BLaER1 treated with 17β-estradiol and CSF1 and Interleukin-3, amounts not matched to agents 10 nM and 100 nM (cell line): ENCODE results near the gene NNT.
A peak's percentile ranks its signal among the peaks of the same experiment; 100 is the strongest.
"Not testable (repeated sequence)": the region's sequence is repeated elsewhere in the genome, so short reads cannot be mapped to it uniquely, and the experiment has no call there.

ENCODE experiments used
- H3K27ac ChIP-seq, 11 experiments: shearing (Covaris generic); formaldehyde crosslinking; 2 replicates each; pipeline ENCODE4 v1.8.1; 2022
- H3K27me3 ChIP-seq, 11 experiments: shearing (Covaris generic); formaldehyde crosslinking; 2 replicates each; pipeline ENCODE4 v1.8.1; 2022
- H3K36me3 ChIP-seq, 11 experiments: shearing (Covaris generic); formaldehyde crosslinking; 2 replicates each; pipeline ENCODE4 v1.8.1; 2022
- H3K4me1 ChIP-seq, 10 experiments: shearing (Covaris generic); formaldehyde crosslinking; 2 replicates each; pipeline ENCODE4 v1.8.1; 2022
- H3K4me2 ChIP-seq, 11 experiments: shearing (Covaris generic); formaldehyde crosslinking; 2 replicates each; pipeline ENCODE4 v1.8.1; 2022
- H3K4me3 ChIP-seq, 10 experiments: shearing (Covaris generic); formaldehyde crosslinking; 2 replicates each; pipeline ENCODE4 v1.8.1; 2022
- H3K9ac ChIP-seq, 11 experiments: shearing (Covaris generic); formaldehyde crosslinking; 2 replicates each; pipeline ENCODE4 v1.8.1; 2022
- H3K9me3 ChIP-seq, 11 experiments: shearing (Covaris generic); formaldehyde crosslinking; replicated peaks in 1 of 11; 2 replicates each; pipeline ENCODE4 v1.8.1; 2022
- H4K20me1 ChIP-seq, 11 experiments: shearing (Covaris generic); formaldehyde crosslinking; 2 replicates each; pipeline ENCODE4 v1.8.1; 2022
- Cebpa-rat ChIP-seq, 11 experiments: shearing (Covaris generic); IDR thresholded peaks; 2 replicates each; pipeline ENCODE4 v1.8.1; 2022

Gene NNT

DNA sequence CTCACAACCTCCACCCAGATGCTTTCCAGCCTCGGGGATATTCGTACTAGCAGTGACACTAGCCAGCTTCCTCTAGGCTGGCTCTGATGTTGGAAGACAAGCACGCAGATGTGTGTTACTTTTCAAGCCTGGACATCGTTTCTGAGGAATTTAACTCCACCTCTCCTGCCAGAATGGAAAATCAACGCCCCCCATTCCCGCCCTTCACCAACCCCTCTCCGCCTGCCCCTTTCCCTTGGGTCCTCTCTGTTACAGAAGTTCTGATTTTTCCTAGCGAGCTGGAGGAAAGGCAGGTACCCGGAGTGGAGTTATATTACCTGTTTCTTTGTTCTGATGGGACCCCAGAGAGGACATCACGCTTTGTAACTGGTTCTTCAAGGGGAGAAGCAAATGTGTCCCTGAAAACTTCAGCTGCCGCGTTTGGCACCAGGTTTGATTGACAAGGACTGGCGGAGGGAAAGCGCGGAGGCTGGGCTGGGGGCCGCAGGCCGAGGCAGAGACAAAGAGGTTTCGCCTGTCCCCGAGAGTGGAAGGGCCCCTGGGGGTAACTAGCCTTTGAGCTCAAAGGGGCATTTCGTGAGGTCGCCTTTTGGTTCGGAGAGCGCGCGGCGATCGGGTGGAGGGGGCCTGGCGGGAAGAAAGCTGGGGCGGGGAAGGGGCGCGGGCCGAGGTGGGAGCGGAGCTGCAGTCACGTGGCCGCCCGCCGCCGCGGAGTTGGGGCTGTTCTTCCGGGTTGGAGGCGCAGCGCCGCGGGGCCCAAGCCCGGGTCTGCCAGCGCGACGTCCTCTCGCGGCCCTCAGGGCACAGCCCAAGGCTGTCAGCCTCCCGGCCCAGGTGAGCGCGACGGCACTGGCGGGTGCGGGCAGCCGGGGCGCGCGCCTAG lies at the start of gene NNT:
TSS of gene NNT (plus strand) at position 720 of the 883 bp plus-strand sequence. CDS start 6,016 bp downstream, outside the sequence.
- H4K20me1 ChIP-seq, result peaks cover 4 to 25% (median 11%) of the 10 kb centered on the region in 11 experiments; a peak in 12 of 22 replicates
- peak within 1 kb of the TSS; percentile 80 to 97 (median 94) for H3K27ac ChIP-seq
- H3K9ac ChIP-seq, result peak within 1 kb of the TSS; percentile 89 to 97 (median 95)
- peaks cover 11 to 34% (median 22%) of the 10 kb centered on the region in 11 experiments for H3K36me3 ChIP-seq
- TF ChIP-seq Cebpa-rat (IDR thresholded peaks at IDR 0.05), result no peak
- H3K9me3 ChIP-seq, result no peaks in the 10 kb centered on the region
- peak within 1 kb of the TSS; percentile 84 to 95 (median 90) for H3K4me2 ChIP-seq
- peak within 1 kb of the TSS; percentile 78 to 87 (median 82) for H3K4me3 ChIP-seq
- H3K4me1 ChIP-seq, result peaks cover 20 to 39% (median 30%) of the 10 kb centered on the region in 10 experiments
- H3K27me3 ChIP-seq, result no peaks in the 10 kb centered on the region

DNA sequence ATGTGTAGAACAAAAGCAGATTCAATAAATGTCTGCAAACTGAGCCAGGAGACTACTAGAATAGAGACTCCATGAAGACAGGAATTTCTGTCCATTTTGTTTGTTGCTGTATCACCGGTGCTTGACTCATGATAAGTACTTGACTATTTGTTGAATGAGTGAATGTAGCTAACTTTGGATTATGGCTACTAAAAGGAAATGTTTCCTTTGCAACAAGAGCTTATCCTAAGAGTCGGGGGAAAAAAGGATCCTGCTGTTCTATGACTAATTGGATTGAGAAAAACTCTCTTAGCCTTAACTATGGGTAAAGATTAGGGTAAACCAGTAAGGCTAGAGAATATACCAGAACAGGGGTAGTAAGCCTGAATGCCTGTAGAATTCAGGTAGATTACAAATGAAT lies 49.6 kb upstream of the NNT start:
- Histone ChIP-seq H3K4me1 (peaks cover 27 to 61% (median 41%) of the 10 kb centered on the region in 10 experiments), H3K4me2 (peak overlapping the region; percentile 73 to 90 (median 86); a peak in 19 of 22 replicates), H3K9ac (no peak overlapping the region), H4K20me1 (peaks cover 19 to 71% (median 65%) of the 10 kb centered on the region in 11 experiments; a peak in 19 of 22 replicates), H3K4me3 (no peak overlapping the region), H3K27me3 (no peaks in the 10 kb centered on the region), H3K9me3 (no peaks in the 10 kb centered on the region), H3K27ac (no peak overlapping the region), H3K36me3 (peaks cover 60 to 73% (median 68%) of the 10 kb centered on the region in 11 experiments; a peak in 21 of 22 replicates)
- TF ChIP-seq Cebpa-rat (IDR thresholded peaks at IDR 0.05), result no peak

DNA sequence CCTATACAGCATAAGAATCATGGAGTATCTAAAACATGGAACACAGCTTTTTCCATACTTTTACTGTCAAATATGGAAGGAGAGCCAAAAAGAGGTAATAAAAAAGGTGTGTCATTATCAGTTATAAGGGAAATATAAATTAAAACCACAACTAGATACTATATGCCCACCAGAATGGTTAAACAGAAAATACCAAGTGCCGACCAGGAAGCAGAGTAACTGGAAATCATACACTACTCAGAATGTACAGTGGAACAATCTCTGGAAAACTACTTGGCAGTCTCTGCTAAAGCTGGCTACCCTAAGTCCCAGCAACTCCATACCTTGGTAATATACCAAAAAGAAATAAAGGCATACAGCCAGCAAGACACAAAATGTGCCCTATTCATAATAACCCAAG lies 48.5 kb upstream of the NNT start:
- no peak for TF ChIP-seq Cebpa-rat (IDR thresholded peaks at IDR 0.05)
- Histone ChIP-seq H4K20me1 (peaks cover 19 to 59% (median 55%) of the 10 kb centered on the region in 11 experiments; a peak in 19 of 22 replicates), H3K27ac (no peak overlapping the region), H3K9me3 (no peaks in the 10 kb centered on the region), H3K9ac (peak overlapping the region in 2 of 11 experiments; percentile 97 to 100; a peak in 2 of 22 replicates), H3K4me1 (peaks cover 27 to 61% (median 41%) of the 10 kb centered on the region in 10 experiments), H3K4me2 (peak overlapping the region; percentile 73 to 90 (median 86)), H3K4me3 (peak overlapping the region; percentile 80 to 98 (median 93); a peak in 12 of 20 replicates), H3K36me3 (peaks cover 49 to 62% (median 57%) of the 10 kb centered on the region in 11 experiments; a peak in 21 of 22 replicates), H3K27me3 (no peaks in the 10 kb centered on the region)

DNA sequence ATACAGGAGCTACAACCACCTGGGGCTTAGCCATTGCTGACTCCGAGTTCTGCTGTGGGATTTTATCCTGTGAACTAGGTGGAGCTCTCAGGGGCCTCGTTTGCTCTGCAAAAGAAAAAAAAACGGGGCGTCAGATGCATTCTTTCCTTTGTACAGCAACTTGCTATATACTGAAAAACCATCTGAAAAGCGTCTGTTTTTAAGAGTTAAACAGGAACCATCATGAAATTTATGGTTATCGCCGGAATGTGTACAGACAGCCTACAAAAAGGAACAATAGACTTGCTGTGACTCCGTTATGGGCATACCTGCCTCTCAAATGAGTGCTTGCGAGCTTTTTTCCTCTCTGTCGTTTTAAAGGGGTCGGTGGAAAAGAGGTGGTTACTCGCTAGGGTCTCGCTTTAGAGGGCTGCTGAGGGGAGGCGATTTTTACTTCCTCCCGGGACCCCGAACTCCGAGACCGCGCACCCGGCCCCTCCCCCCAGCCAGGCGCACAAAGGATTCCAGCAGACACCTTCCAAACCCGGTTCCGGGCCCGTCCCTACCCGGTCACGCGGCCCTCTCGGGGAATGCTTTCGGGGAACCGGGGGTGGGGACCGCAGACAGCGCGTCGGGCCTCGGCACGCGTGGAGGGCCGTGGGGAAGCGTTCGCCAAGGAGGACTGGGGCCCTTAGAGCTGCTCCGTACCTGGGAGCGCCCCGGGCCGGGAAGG lies 46.9 kb upstream of the NNT start:
- H3K9ac ChIP-seq, result peak overlapping the region; percentile 97 to 100 (median 99)

DNA sequence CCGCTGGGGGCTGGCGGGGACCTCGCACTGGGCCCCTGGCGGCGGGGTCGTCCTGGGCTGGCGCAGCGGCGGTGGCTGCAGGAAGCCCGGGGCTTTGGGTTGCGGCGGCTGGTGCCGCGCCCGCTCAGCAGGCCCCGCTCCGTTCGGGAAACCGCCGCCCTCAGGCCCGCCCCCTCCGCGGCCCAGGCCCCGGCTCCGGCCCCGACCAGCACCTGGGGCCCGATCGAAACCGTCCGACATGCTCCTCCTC lies 46.4 kb upstream of the NNT start:
- Histone ChIP-seq H3K4me1 (peaks cover 29 to 50% (median 41%) of the 10 kb centered on the region in 10 experiments), H4K20me1 (peaks cover 19 to 39% (median 35%) of the 10 kb centered on the region in 11 experiments; a peak in 19 of 22 replicates), H3K9ac (peak overlapping the region; percentile 97 to 100 (median 99)), H3K4me2 (peak overlapping the region in 10 of 11 experiments; percentile 73 to 90 (median 86); a peak in 15 of 22 replicates), H3K27ac (peak overlapping the region; percentile 97 to 99 (median 99)), H3K4me3 (peak overlapping the region; percentile 80 to 98 (median 93)), H3K36me3 (peaks cover 32 to 42% (median 37%) of the 10 kb centered on the region in 11 experiments; a peak in 21 of 22 replicates)
- not testable (repeated sequence) for H3K9me3 ChIP-seq, H3K27me3 ChIP-seq

More for the DNA sequence above, 46.9 kb upstream of the NNT start:
- Histone ChIP-seq H3K9me3 (no peaks in the 10 kb centered on the region), H3K36me3 (peaks cover 36 to 47% (median 42%) of the 10 kb centered on the region in 11 experiments; a peak in 21 of 22 replicates), H4K20me1 (peaks cover 19 to 44% (median 40%) of the 10 kb centered on the region in 11 experiments; a peak in 19 of 22 replicates), H3K27ac (peak overlapping the region; percentile 97 to 99 (median 99)), H3K4me2 (peak overlapping the region; percentile 73 to 90 (median 86)), H3K4me1 (peaks cover 27 to 54% (median 41%) of the 10 kb centered on the region in 10 experiments), H3K4me3 (peak overlapping the region; percentile 80 to 98 (median 93)), H3K27me3 (no peaks in the 10 kb centered on the region)
- TF ChIP-seq Cebpa-rat (IDR thresholded peaks at IDR 0.05), result no peak

DNA sequence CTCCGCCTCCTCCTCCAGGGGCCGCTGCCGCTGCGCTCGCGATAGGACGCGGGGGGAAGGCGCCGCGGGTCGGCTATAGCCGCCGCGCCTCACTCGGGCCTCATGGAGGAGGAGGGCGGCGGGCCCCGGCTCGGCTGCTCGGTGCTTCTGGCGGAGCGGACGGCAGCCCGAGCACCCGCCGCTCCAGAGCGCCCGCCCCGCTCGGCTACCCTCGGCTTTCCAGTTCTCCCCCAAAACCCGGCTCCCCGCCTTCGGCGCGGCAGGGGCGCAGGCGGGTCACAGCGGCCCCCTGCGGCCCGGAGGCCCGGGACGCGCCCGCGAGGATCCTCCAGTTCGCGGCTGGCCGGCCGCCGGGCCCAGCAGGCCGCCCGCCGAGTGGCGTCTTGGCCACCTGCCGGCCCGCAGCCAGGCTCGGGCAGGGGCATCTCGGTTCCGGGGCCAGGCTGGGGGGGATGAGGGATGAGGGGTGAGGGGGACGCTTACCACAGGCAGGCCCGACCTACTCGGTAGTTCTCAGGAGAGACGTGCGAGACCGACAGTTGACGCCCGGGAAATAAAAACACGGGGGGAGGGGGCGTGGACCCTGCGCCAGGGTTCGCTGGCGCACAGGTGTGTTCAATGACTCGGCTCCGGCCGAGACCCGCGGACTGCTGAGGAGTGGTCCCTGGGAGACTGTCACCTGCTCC lies 46.0 kb upstream of the NNT start, which contains the start of gene PAIP1:
TSS of gene PAIP1 (minus strand) at position 221 of the 686 bp plus-strand sequence. CDS start 231 bp downstream, outside the sequence.
- Histone ChIP-seq H3K27me3 (no peaks in the 10 kb centered on the region), H4K20me1 (peaks cover 19 to 34% (median 30%) of the 10 kb centered on the region in 11 experiments; a peak in 19 of 22 replicates), H3K36me3 (peaks cover 27 to 37% (median 32%) of the 10 kb centered on the region in 11 experiments; a peak in 21 of 22 replicates), H3K9ac (peak within 1 kb of the TSS; percentile 97 to 100 (median 99)), H3K27ac (peak within 1 kb of the TSS; percentile 97 to 99 (median 99)), H3K4me2 (peak within 1 kb of the TSS; percentile 80 to 95 (median 88)), H3K4me1 (peaks cover 30 to 46% (median 40%) of the 10 kb centered on the region in 10 experiments), H3K9me3 (no peaks in the 10 kb centered on the region), H3K4me3 (peak within 1 kb of the TSS; percentile 80 to 98 (median 93))
- TF ChIP-seq Cebpa-rat (IDR thresholded peaks at IDR 0.05), result no peak

DNA sequence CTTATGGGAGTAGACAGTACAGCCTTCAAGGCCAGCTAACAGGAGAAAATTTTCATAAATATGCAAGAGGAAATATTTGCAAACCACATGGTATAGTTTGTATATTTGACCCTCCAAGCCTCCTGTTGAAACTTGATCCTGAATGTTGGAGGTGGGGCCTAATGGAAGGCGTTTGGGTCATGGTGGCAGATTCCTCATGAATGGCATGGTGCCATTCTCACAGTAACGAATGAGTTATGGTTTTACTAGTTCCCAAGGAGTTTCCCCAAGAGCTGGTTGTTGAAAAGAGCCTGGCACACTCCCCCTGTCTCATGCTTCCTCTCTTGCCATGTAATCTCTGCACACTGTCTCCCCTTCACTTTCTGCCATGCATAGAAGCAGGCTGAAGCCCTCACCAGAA lies 42.9 kb upstream of the NNT start:
- peaks cover 0 to 6% (median under 1%) of the 10 kb centered on the region in 11 experiments; a peak in 12 of 22 replicates for H3K36me3 ChIP-seq
- no peak overlapping the region for H3K4me3 ChIP-seq
- peaks cover 4 to 14% (median 10%) of the 10 kb centered on the region in 10 experiments for H3K4me1 ChIP-seq
- H3K27ac ChIP-seq, result no peak overlapping the region
- H3K27me3 ChIP-seq, result no peaks in the 10 kb centered on the region
- peaks cover 0 to 3% (median under 1%) of the 10 kb centered on the region in 11 experiments; a peak in 6 of 22 replicates for H4K20me1 ChIP-seq
- no peak overlapping the region for H3K9ac ChIP-seq
- no peak overlapping the region for H3K4me2 ChIP-seq
- 0 out of 22 replicates have a peak, but pooled peaks cover 0 to 10% (median 0%) of the 10 kb centered on the region in 11 experiments for H3K9me3 ChIP-seq
- no peak for TF ChIP-seq Cebpa-rat (IDR thresholded peaks at IDR 0.05)

DNA sequence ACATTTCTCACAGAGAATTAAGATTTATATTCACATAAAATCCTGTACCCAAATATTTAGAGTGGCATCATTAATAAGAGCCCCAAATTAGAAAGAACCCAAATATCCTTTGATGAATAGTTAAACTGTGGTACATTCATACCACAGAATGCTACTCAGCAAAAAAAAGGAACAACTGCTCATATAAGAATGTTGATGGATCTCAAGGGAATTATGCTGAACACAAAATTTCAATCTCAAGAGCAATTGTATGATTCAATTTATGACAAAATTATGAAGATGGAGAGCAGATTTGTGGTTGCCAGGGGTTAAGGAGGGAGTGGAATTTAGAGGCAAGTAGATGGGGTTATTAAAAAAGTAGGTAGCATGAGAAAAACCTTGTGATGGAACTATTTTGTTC lies 41.6 kb upstream of the NNT start:
- Histone ChIP-seq H4K20me1 (no peaks in the 10 kb centered on the region), H3K9me3 (peaks cover 0 to 11% (median 0%) of the 10 kb centered on the region in 11 experiments; a peak in 1 of 22 replicates), H3K9ac (no peak overlapping the region), H3K4me1 (peaks cover 0 to 11% (median 7%) of the 10 kb centered on the region in 10 experiments; a peak in 10 of 20 replicates), H3K27ac (no peak overlapping the region), H3K4me3 (no peak overlapping the region), H3K4me2 (no peak overlapping the region), H3K27me3 (no peaks in the 10 kb centered on the region), H3K36me3 (no peaks in the 10 kb centered on the region)
- TF ChIP-seq Cebpa-rat (IDR thresholded peaks at IDR 0.05), result no peak
